Measurements from ENCODE around the gene AMOTL1. TPM values are rescaled to one million over a fixed set of nuclear protein-coding genes. Genes with fewer than 3 reads are reported as not detected.

AMOTL1 gene
- total RNA-seq, 1 donor from 2014 or later: 45.6 TPM

- H3K4me1 Mint-ChIP-seq (ENCODE audit: low read depth): peaks cover 28% of the 10 kb centered on the region
- H3K9me3 Mint-ChIP-seq (ENCODE audit: low read depth): no peaks in the 10 kb centered on the region
- DNase-seq (ENCODE audit: low spot score): no peak
- no peaks in the 10 kb centered on the region for H3K27me3 Mint-ChIP-seq (ENCODE audit: low read depth)
- H3K36me3 Mint-ChIP-seq (ENCODE audit: low read depth): peaks cover 45% of the 10 kb centered on the region
- peak overlapping the region; percentile 36 for H3K4me3 Mint-ChIP-seq (ENCODE audit: unreplicated experiment)
- H3K27ac Mint-ChIP-seq (ENCODE audit: unreplicated experiment): peak overlapping the region; percentile 75
- peak; percentile 50 for TF ChIP-seq CTCF (IDR thresholded peaks at IDR 0.05)
These were observed 87.5 kb downstream of the AMOTL1 start for GRCh38 chr11:94855666-94856065.

GRCh38 chr11:94856443-94856842 lies 88.3 kb downstream of the AMOTL1 start:
- peaks cover 48% of the 10 kb centered on the region for H3K36me3 Mint-ChIP-seq (ENCODE audit: low read depth)
- H3K4me3 Mint-ChIP-seq (ENCODE audit: unreplicated experiment): no peak overlapping the region
- H3K4me1 Mint-ChIP-seq (ENCODE audit: low read depth): peaks cover 28% of the 10 kb centered on the region
- H3K9me3 Mint-ChIP-seq (ENCODE audit: low read depth): no peaks in the 10 kb centered on the region
- no peak overlapping the region for H3K27ac Mint-ChIP-seq (ENCODE audit: unreplicated experiment)
- no peak for DNase-seq (ENCODE audit: low spot score)
- H3K27me3 Mint-ChIP-seq (ENCODE audit: low read depth): no peaks in the 10 kb centered on the region
- TF ChIP-seq CTCF (IDR thresholded peaks at IDR 0.05): no peak

- Mint-ChIP-seq H3K4me1 (ENCODE audit: low read depth) (peaks cover 28% of the 10 kb centered on the region), H3K27ac (ENCODE audit: unreplicated experiment) (no peak overlapping the region), H3K36me3 (ENCODE audit: low read depth) (peaks cover 48% of the 10 kb centered on the region)
These were observed 89.2 kb downstream of the AMOTL1 start for GRCh38 chr11:94857337-94857736.

GRCh38 chr11:94858012-94858705 lies 90.0 kb downstream of the AMOTL1 start:
- Mint-ChIP-seq H3K9me3 (ENCODE audit: low read depth) (no peaks in the 10 kb centered on the region), H3K27me3 (ENCODE audit: low read depth) (no peaks in the 10 kb centered on the region), H3K27ac (ENCODE audit: unreplicated experiment) (no peak overlapping the region), H3K36me3 (ENCODE audit: low read depth) (peaks cover 48% of the 10 kb centered on the region), H3K4me3 (ENCODE audit: unreplicated experiment) (no peak overlapping the region), H3K4me1 (ENCODE audit: low read depth) (peaks cover 28% of the 10 kb centered on the region)
- no peak for DNase-seq (ENCODE audit: low spot score)
- no peak for TF ChIP-seq CTCF (IDR thresholded peaks at IDR 0.05)

More at GRCh38 chr11:94857337-94857736, 89.2 kb downstream of the AMOTL1 start:
- Mint-ChIP-seq H3K9me3 (ENCODE audit: low read depth) (no peaks in the 10 kb centered on the region), H3K27me3 (ENCODE audit: low read depth) (no peaks in the 10 kb centered on the region), H3K4me3 (ENCODE audit: unreplicated experiment) (no peak overlapping the region)
- DNase-seq (ENCODE audit: low spot score): no peak
- no peak for TF ChIP-seq CTCF (IDR thresholded peaks at IDR 0.05)

- no peak overlapping the region for H3K27ac Mint-ChIP-seq (ENCODE audit: unreplicated experiment)
- no peaks in the 10 kb centered on the region for H3K9me3 Mint-ChIP-seq (ENCODE audit: low read depth)
- no peaks in the 10 kb centered on the region for H3K27me3 Mint-ChIP-seq (ENCODE audit: low read depth)
- DNase-seq (ENCODE audit: low spot score): no peak
- H3K36me3 Mint-ChIP-seq (ENCODE audit: low read depth): peaks cover 44% of the 10 kb centered on the region
- no peak for TF ChIP-seq CTCF (IDR thresholded peaks at IDR 0.05)
- H3K4me1 Mint-ChIP-seq (ENCODE audit: low read depth): peaks cover 14% of the 10 kb centered on the region
- no peak overlapping the region for H3K4me3 Mint-ChIP-seq (ENCODE audit: unreplicated experiment)
These were observed 92.2 kb downstream of the AMOTL1 start for GRCh38 chr11:94860333-94860732.
